Adipocyte (in vitro differentiated cells): Measurements from ENCODE around the gene PXT1.

ENCODE experiments used
- DNase-seq: peaks from one replicate; pipeline ENCODE4 v3.0.0-alpha.2; 2015; ENCODE audit warnings: low read depth
- H3K27me3 ChIP-seq: replicated peaks from 2 replicates; pipeline ENCODE4 v1.7.0; 2013; ENCODE audit warnings: mild to moderate bottlenecking, low read length, moderate library complexity; ENCODE audit not compliant: control insufficient read depth, insufficient read depth
- H3K36me3 ChIP-seq: 2 replicates; pipeline ENCODE4 v1.7.0; 2013; ENCODE audit warnings: low read length, mild to moderate bottlenecking, moderate library complexity; ENCODE audit not compliant: control insufficient read depth, insufficient read depth, severe bottlenecking
- H3K4me1 ChIP-seq: 2 replicates; pipeline ENCODE4 v1.7.0; 2013; ENCODE audit warnings: mild to moderate bottlenecking, low read length, moderate library complexity; ENCODE audit not compliant: control insufficient read depth, insufficient read depth
- H3K4me3 ChIP-seq: 2 replicates; pipeline ENCODE4 v1.7.0; 2013; ENCODE audit warnings: mild to moderate bottlenecking, low read length, moderate library complexity
- H3K9ac ChIP-seq: 2 replicates; pipeline ENCODE4 v1.7.0; 2013; ENCODE audit warnings: mild to moderate bottlenecking, low read length, moderate library complexity
- H3K9me3 ChIP-seq: 2 replicates; pipeline ENCODE4 v1.7.0; 2013; ENCODE audit warnings: mild to moderate bottlenecking, low read length, moderate library complexity; ENCODE audit not compliant: control insufficient read depth

PXT1 gene

GRCh38 chr6:36443471-36444428 lies 1.1 kb upstream of the PXT1 start:
- Histone ChIP-seq H3K4me3 (peak overlapping the region; percentile 99), H3K9ac (peak overlapping the region; percentile 99), H3K36me3 (no peaks in the 10 kb centered on the region), H3K4me1 (peaks cover 37% of the 10 kb centered on the region), H3K9me3 (no peaks in the 10 kb centered on the region), H3K27me3 (no peaks in the 10 kb centered on the region)
- DNase-seq = peak; percentile 58

DNA sequence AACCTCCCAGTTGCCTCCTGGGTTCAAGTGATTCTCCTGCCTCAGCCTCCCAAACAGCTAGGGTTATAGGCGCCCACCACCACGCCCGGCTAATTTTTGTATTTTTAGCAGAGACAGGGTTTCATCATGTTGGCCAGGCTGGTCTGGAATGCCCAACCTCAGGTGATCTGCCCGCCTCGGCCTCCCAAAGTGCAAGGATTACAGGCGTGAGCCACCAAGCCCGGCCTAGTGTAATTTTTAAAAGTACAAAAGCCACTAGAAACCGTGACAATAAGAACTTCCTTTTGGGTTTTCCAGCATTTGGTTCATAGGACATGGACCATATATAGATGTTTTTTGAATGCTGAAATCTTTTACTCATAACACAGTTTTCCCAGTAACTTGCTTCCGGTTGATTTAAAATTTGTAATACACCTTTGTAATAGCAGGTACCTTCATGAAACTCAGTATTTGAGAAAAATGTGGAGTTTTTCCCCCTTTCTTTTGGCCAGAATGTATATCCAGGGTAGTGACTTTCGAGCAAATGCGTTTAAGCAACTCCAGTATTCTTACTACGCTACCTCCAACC lies 467 bp downstream of the PXT1 start:
- H3K27me3 ChIP-seq = no peaks in the 10 kb centered on the region
- peak overlapping the region; percentile 99 for H3K4me3 ChIP-seq
- peaks cover 37% of the 10 kb centered on the region for H3K4me1 ChIP-seq
- no peak for DNase-seq
- H3K9me3 ChIP-seq = no peaks in the 10 kb centered on the region
- H3K36me3 ChIP-seq = no peaks in the 10 kb centered on the region
- H3K9ac ChIP-seq = peak overlapping the region; percentile 99

- H3K9ac ChIP-seq = peak overlapping the region; percentile 99
- peak; percentile 98 for DNase-seq
- H3K4me1 ChIP-seq = peaks cover 44% of the 10 kb centered on the region
- H3K9me3 ChIP-seq = no peaks in the 10 kb centered on the region
- no peaks in the 10 kb centered on the region for H3K27me3 ChIP-seq
- H3K36me3 ChIP-seq = no peaks in the 10 kb centered on the region
- peak overlapping the region; percentile 99 for H3K4me3 ChIP-seq
These were observed 1.3 kb downstream of the PXT1 start for GRCh38 chr6:36441307-36441894.

GRCh38 chr6:36436466-36436865 lies 6.2 kb downstream of the PXT1 start:
- H3K9me3 ChIP-seq = no peaks in the 10 kb centered on the region
- DNase-seq = peak; percentile 42

GRCh38 chr6:36432151-36432671 lies 10.4 kb downstream of the PXT1 start:
- peak; percentile 34 for DNase-seq
- Histone ChIP-seq H3K4me3 (no peak overlapping the region), H3K27me3 (no peaks in the 10 kb centered on the region), H3K9me3 (no peaks in the 10 kb centered on the region), H3K36me3 (no peaks in the 10 kb centered on the region), H3K4me1 (peaks cover 18% of the 10 kb centered on the region), H3K9ac (peak overlapping the region; percentile 48)

More at GRCh38 chr6:36436466-36436865, 6.2 kb downstream of the PXT1 start:
- peak overlapping the region; percentile 40 for H3K9ac ChIP-seq
- H3K4me3 ChIP-seq = no peak overlapping the region
- H3K36me3 ChIP-seq = no peaks in the 10 kb centered on the region
- H3K4me1 ChIP-seq = peaks cover 21% of the 10 kb centered on the region
- H3K27me3 ChIP-seq = no peaks in the 10 kb centered on the region

DNA sequence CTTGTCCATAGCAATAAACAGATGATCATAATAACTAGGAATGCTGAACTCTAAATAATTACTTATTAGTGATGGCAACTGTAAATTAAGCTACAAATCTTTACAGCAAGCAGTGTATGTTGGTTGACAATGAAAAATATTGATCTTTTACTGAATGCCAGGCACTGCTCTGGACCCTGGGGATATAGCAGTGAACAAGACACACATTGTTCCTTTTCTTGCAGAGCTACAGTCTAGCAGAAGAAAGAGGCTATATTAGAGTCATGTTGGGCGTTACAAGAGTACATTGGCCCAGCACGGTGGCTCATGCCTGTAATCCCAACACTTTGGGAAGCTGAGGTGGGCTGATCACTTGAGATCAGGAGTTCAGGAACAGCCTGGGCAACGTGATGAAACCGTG lies 11.5 kb downstream of the PXT1 start:
- Histone ChIP-seq H3K36me3 (no peaks in the 10 kb centered on the region), H3K4me1 (peaks cover 9% of the 10 kb centered on the region), H3K4me3 (no peak overlapping the region), H3K27me3 (no peaks in the 10 kb centered on the region), H3K9ac (no peak overlapping the region), H3K9me3 (no peaks in the 10 kb centered on the region)
- no peak for DNase-seq

- H3K9ac ChIP-seq = no peak overlapping the region
These were observed 12.3 kb downstream of the PXT1 start for GRCh38 chr6:36430351-36430750.

GRCh38 chr6:36428911-36429310 lies 13.7 kb downstream of the PXT1 start:
- DNase-seq = no peak
- Histone ChIP-seq H3K36me3 (no peaks in the 10 kb centered on the region), H3K9ac (no peak overlapping the region), H3K4me1 (peaks cover 7% of the 10 kb centered on the region), H3K27me3 (no peaks in the 10 kb centered on the region), H3K9me3 (no peaks in the 10 kb centered on the region), H3K4me3 (no peak overlapping the region)

More at GRCh38 chr6:36430351-36430750, 12.3 kb downstream of the PXT1 start:
- no peak for DNase-seq
- Histone ChIP-seq H3K9me3 (no peaks in the 10 kb centered on the region), H3K4me3 (no peak overlapping the region), H3K4me1 (peaks cover 7% of the 10 kb centered on the region), H3K27me3 (no peaks in the 10 kb centered on the region), H3K36me3 (no peaks in the 10 kb centered on the region)

DNA sequence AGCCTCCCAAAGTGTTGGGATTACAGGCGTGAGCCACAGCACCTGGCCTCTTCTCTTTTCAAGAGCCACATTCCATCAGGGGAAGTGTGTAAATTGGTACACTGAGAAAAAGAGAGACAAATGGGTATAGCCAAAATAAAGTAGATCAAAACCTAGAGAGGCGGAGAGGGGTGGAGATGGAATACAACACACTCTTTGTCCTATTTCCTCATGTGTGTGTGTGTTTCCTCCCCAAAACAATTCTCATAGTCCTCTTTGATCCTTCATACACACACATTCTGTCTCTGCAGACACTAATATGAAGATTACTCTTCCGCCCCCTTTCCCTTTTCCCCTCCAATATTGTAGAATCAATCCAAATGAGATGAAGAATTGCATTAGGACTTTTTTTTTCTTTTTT lies 16.0 kb downstream of the PXT1 start:
- Histone ChIP-seq H3K27me3 (no peaks in the 10 kb centered on the region), H3K9me3 (no peaks in the 10 kb centered on the region), H3K4me3 (no peak overlapping the region), H3K9ac (no peak overlapping the region), H3K36me3 (no peaks in the 10 kb centered on the region), H3K4me1 (peaks cover 14% of the 10 kb centered on the region)
- no peak for DNase-seq

- peak overlapping the region; percentile 90 for H3K9ac ChIP-seq
- peaks cover 28% of the 10 kb centered on the region for H3K4me1 ChIP-seq
- H3K36me3 ChIP-seq = no peaks in the 10 kb centered on the region
- H3K9me3 ChIP-seq = no peaks in the 10 kb centered on the region
- peak overlapping the region; percentile 93 for H3K4me3 ChIP-seq
- peak; percentile 100 for DNase-seq
- H3K27me3 ChIP-seq = no peaks in the 10 kb centered on the region
These were observed 19.4 kb downstream of the PXT1 start for GRCh38 chr6:36423101-36423824.
